HCT116 (cell line): ENCODE measurements around the gene CNDP2.

Experiments used
- CEBPB ChIP-seq: IDR thresholded peaks from 2 replicates; pipeline ENCODE4 v1.6.1; 2012; ENCODE audit warnings: low read depth
- CTCF ChIP-seq, 3 experiments: fragments of 200-600 bp in 1 of 3; sonication (generic) in 1 of 3; IDR thresholded peaks in 2 of 3; conservative IDR thresholded peaks in 1 of 3; 2 replicates each; pipeline ENCODE4 v1.5.1; 2012 to 2017; ENCODE audit warnings: low read depth in 2 of 3, low read length in 2 of 3, antibody characterized with exemption in 1 of 3, borderline replicate concordance in 1 of 3, control low read depth in 1 of 3, mild to moderate bottlenecking in 1 of 3, mixed read lengths in 1 of 3, mixed run types in 1 of 3, moderate library complexity in 1 of 3; ENCODE audit not compliant: insufficient read depth in 1 of 3
- POLR2A ChIP-seq: IDR thresholded peaks from 2 replicates; pipeline ENCODE4 v1.7.0; 2011; ENCODE audit warnings: borderline replicate concordance; ENCODE audit not compliant: insufficient read depth, insufficient read length; ENCODE audit errors: extremely low read depth
- POLR2AphosphoS5 ChIP-seq: IDR thresholded peaks from 2 replicates; pipeline ENCODE4 v1.6.1; 2011; ENCODE audit warnings: mild to moderate bottlenecking, low read depth, low read length, moderate library complexity
- RAD21 ChIP-seq: IDR thresholded peaks from 2 replicates; pipeline ENCODE4 v1.6.1; 2012; ENCODE audit warnings: low read depth, mild to moderate bottlenecking
- REST ChIP-seq: IDR thresholded peaks from 2 replicates; pipeline ENCODE4 v1.6.1; 2012; ENCODE audit warnings: low read depth
- YY1 ChIP-seq: IDR thresholded peaks from 2 replicates; pipeline ENCODE4 v1.6.1; 2011; ENCODE audit warnings: low read length, low read depth, moderate library complexity, mild to moderate bottlenecking; ENCODE audit not compliant: insufficient replicate concordance; ENCODE audit errors: extremely low read depth
- TF ChIP-seq, protein P1 (sequence below): IDR thresholded peaks from 2 replicates; pipeline ENCODE4 v1.6.1; 2012

DNA sequence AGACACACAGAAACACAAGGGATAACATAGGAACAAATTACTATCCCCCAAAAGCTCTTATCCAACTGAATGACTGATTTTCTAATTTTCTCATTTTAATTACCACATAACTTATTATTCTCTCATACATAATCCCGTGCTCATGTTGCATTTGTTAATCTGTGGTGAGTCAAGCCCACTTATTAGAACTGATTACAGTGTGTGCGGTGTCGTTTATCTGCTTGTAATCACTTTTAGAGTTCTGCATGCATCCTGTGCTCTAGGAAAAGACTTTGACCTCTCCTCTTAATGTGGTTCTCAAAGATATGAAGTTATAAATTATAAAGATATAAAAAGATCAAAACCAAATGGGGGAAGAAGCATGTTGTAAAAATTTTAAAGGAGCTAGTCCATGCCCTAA is 67.8 kb downstream of the CNDP2 start:
- TF ChIP-seq RAD21: no peak
- TF ChIP-seq POLR2A: no peak
- TF ChIP-seq, protein P1, sequence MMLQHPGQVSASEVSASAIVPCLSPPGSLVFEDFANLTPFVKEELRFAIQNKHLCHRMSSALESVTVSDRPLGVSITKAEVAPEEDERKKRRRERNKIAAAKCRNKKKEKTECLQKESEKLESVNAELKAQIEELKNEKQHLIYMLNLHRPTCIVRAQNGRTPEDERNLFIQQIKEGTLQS: no peak
- no peak for TF ChIP-seq YY1
- TF ChIP-seq CEBPB: no peak
- no peak for TF ChIP-seq CTCF (IDR thresholded peaks at IDR 0.05 in 2 of 3, conservative IDR thresholded peaks at IDR 0.05 in 1 of 3; ENCODE audit: borderline replicate concordance in 1 of 3, insufficient read depth in 1 of 3, low read depth in 2 of 3, low read length in 2 of 3)
- TF ChIP-seq POLR2AphosphoS5: no peak
- TF ChIP-seq REST: no peak
